Trophoblast cell (in vitro differentiated cells and primary cell): ENCODE data around the gene ASTN1.

Source experiments
- DNase-seq, 2 donors: peaks; one replicate each; pipeline ENCODE4 v3.0.0-alpha.2; 2016
- H2AFZ ChIP-seq: 2 replicates; pipeline ENCODE4 v1.6.1; 2013; ENCODE audit warnings: low read length, moderate library complexity, mild to moderate bottlenecking; ENCODE audit not compliant: insufficient read depth, poor library complexity
- H2AK5ac ChIP-seq: 2 replicates; pipeline ENCODE4 v1.6.1; 2013; ENCODE audit warnings: mild to moderate bottlenecking, low read length
- H2BK120ac ChIP-seq: 2 replicates; pipeline ENCODE4 v1.6.1; 2013; ENCODE audit warnings: low read length, mild to moderate bottlenecking, moderate library complexity; ENCODE audit not compliant: insufficient read depth, poor library complexity
- H2BK12ac ChIP-seq: 2 replicates; pipeline ENCODE4 v1.6.1; 2013; ENCODE audit warnings: mild to moderate bottlenecking, low read length, moderate library complexity
- H2BK5ac ChIP-seq: 2 replicates; pipeline ENCODE4 v1.6.1; 2013; ENCODE audit warnings: low read length, low read depth, moderate library complexity, mild to moderate bottlenecking; ENCODE audit not compliant: poor library complexity
- H3K14ac ChIP-seq: 2 replicates; pipeline ENCODE4 v1.6.1; 2013; ENCODE audit warnings: mild to moderate bottlenecking, low read length
- H3K18ac ChIP-seq: 2 replicates; pipeline ENCODE4 v1.6.1; 2013; ENCODE audit warnings: mild to moderate bottlenecking, low read length
- H3K23ac ChIP-seq: 2 replicates; pipeline ENCODE4 v1.6.1; 2013; ENCODE audit warnings: low read length
- H3K27ac ChIP-seq: 2 replicates; pipeline ENCODE4 v1.5.1; 2013; ENCODE audit warnings: low read depth, mild to moderate bottlenecking, inconsistent platforms, low read length, moderate library complexity
- H3K27me3 ChIP-seq: 2 replicates; pipeline ENCODE4 v1.6.1; 2013; ENCODE audit warnings: inconsistent platforms, mild to moderate bottlenecking, low read length, moderate library complexity; ENCODE audit not compliant: insufficient read depth
- H3K36me3 ChIP-seq, 2 experiments: 1 replicate in 1 of 2; 2 replicates in 1 of 2; pipeline ENCODE4 v1.6.1; 2013; ENCODE audit warnings: low read length in 2 of 2, mild to moderate bottlenecking in 2 of 2, moderate library complexity in 1 of 2; ENCODE audit not compliant: insufficient read depth in 2 of 2, control insufficient read depth in 1 of 2
- H3K4ac ChIP-seq: 2 replicates; pipeline ENCODE4 v1.6.1; 2013; ENCODE audit warnings: low read depth, mild to moderate bottlenecking, low read length, moderate library complexity
- H3K4me1 ChIP-seq, 2 experiments: 1 replicate in 1 of 2; 2 replicates in 1 of 2; pipeline ENCODE4 v1.6.1; 2013; ENCODE audit warnings: low read length in 2 of 2, mild to moderate bottlenecking in 2 of 2, moderate library complexity in 1 of 2; ENCODE audit not compliant: insufficient read depth in 2 of 2, control insufficient read depth in 1 of 2
- H3K4me2 ChIP-seq: 2 replicates; pipeline ENCODE4 v1.6.1; 2013; ENCODE audit warnings: inconsistent platforms, mild to moderate bottlenecking, low read length, moderate library complexity
- H3K4me3 ChIP-seq: 2 replicates; pipeline ENCODE4 v1.5.1; 2013; ENCODE audit warnings: mild to moderate bottlenecking, low read depth, low read length, inconsistent platforms
- H3K79me1 ChIP-seq: one replicate; pipeline ENCODE4 v1.6.1; 2013; ENCODE audit warnings: low read length
- H3K79me2 ChIP-seq: 2 replicates; pipeline ENCODE4 v1.6.1; 2013; ENCODE audit warnings: low read length, mild to moderate bottlenecking; ENCODE audit not compliant: control insufficient read depth, insufficient read depth, poor library complexity
- H3K9ac ChIP-seq: 2 replicates; pipeline ENCODE4 v1.6.1; 2013; ENCODE audit warnings: mild to moderate bottlenecking, low read length
- H3K9me3 ChIP-seq: 2 replicates; pipeline ENCODE4 v1.6.1; 2013; ENCODE audit warnings: low read depth, mild to moderate bottlenecking, control low read depth, inconsistent platforms, low read length; ENCODE audit not compliant: insufficient read depth
- H4K12ac ChIP-seq: 2 replicates; pipeline ENCODE4 v1.6.1; 2013; ENCODE audit warnings: low read depth, mild to moderate bottlenecking, low read length, moderate library complexity
- H4K8ac ChIP-seq: 2 replicates; pipeline ENCODE4 v1.6.1; 2013; ENCODE audit warnings: low read depth, mild to moderate bottlenecking, low read length, moderate library complexity
- H4K91ac ChIP-seq: one replicate; pipeline ENCODE4 v1.6.1; 2013; ENCODE audit warnings: low read depth, mild to moderate bottlenecking, low read length, moderate library complexity
- WGBS: extraction: QIAGEN DNeasy Blood & Tissue Kit; methylation state at CpG from one replicate; pipeline ENCODE4 v1.1.7; 2013; ENCODE audit warnings: missing lambda C conversion rate; ENCODE audit not compliant: insufficient read length, insufficient coverage; ENCODE audit errors: extremely low coverage; 5-methylcytosine and 5-hydroxymethylcytosine counted together

ASTN1 gene

DNA sequence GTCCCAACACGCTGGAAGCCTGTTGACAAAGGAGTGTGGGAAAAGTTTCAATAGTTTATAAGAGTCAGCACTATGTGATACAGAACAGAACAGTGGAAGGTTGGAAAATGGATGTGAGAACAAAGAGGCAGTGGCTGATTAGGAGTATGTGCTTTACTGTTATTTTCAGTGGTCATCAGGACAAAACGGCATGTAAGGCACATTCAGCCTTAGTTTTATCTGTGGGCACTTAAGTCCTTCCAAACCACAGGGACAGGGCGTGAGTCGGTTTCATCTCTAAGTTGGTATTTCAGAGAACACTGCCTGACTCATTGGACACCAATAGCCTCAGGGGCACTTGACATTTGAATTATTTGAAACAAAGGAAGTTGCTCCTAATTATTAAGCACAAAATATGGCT, 306.9 kb downstream of the ASTN1 start:
- no peaks in the 10 kb centered on the region for H3K36me3 ChIP-seq
- H3K27me3 ChIP-seq = no peaks in the 10 kb centered on the region
- H4K12ac ChIP-seq = no peak overlapping the region
- no peak overlapping the region for H3K4me3 ChIP-seq
- no peak overlapping the region for H4K91ac ChIP-seq
- H3K9me3 ChIP-seq = no peaks in the 10 kb centered on the region
- peaks cover 7% of the 10 kb centered on the region for H3K79me1 ChIP-seq
- no peak overlapping the region for H3K4me2 ChIP-seq
- WGBS = no CpG with 5 or more reads among the region's 4 CpGs
- no peak overlapping the region for H4K8ac ChIP-seq
- no peak overlapping the region for H2AFZ ChIP-seq
- no peak overlapping the region for H3K14ac ChIP-seq
- no peak overlapping the region for H2BK120ac ChIP-seq
- no peak overlapping the region for H2BK5ac ChIP-seq
- peak in 1 of 2 donors; percentile 52 for DNase-seq
- H3K18ac ChIP-seq = no peak overlapping the region
- H2AK5ac ChIP-seq = no peak overlapping the region
- H3K4ac ChIP-seq = no peak overlapping the region
- no peak overlapping the region for H3K27ac ChIP-seq
- H2BK12ac ChIP-seq = no peak overlapping the region
- H3K9ac ChIP-seq = no peak overlapping the region
- H3K23ac ChIP-seq = no peak overlapping the region
- no peaks in the 10 kb centered on the region for H3K79me2 ChIP-seq
- peaks cover 13 to 19% of the 10 kb centered on the region in 2 experiments for H3K4me1 ChIP-seq

DNA sequence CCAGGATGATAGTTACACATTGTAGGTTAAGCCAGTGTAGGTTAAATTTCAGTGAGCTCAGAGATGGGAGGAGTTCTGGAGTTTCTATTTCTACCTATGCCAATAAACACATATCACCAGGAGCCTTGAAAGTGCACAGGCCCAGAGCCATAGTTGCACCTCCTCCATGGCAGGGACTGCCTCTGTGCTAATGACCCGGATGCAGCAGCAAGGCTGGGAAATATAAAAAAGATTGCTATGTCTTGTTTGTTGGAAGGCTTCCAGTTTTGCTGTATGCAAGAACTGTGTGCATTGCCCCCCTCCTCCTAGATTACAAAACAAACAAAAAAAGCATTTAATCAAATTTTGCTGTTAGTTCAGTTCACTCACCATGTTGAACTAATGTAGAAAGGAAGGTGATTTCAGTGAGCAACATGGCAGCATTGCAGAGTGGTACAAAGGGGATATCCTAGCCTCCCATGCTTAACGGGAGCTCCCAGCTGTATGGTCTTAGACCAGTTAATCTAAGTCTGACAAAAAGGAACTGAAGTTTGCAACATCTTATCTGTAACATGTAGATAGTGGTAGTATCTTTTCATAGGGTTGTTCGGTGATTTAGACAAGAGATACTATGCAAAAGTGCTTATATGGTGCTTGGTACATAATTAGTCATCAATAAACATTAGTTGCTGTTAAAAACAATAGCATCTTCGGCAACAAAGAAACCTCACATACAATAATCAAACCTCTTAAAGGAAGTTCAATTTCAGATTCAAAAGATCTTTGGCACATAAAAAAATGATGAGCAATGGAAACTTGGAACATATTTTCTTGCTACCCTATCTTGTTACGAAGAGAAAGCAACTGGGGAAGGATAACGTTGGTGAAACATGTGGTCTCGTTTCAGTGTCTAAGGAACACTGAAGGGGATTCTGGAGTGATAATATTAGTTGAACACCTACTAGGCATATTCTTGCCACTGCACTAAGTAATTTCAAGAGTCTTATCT, 309.5 kb downstream of the ASTN1 start:
- Histone ChIP-seq H2BK12ac (peak overlapping the region; percentile 68), H3K79me1 (peaks cover 11% of the 10 kb centered on the region), H3K27me3 (no peaks in the 10 kb centered on the region), H3K36me3 (no peaks in the 10 kb centered on the region), H3K4me2 (no peak overlapping the region), H4K12ac (no peak overlapping the region), H3K79me2 (no peaks in the 10 kb centered on the region), H2BK5ac (no peak overlapping the region), H3K14ac (no peak overlapping the region), H3K4me3 (no peak overlapping the region), H3K9me3 (no peaks in the 10 kb centered on the region), H3K18ac (no peak overlapping the region), H4K91ac (peak overlapping the region; percentile 1), H4K8ac (no peak overlapping the region), H3K23ac (no peak overlapping the region), H3K4me1 (peaks cover 16 to 25% of the 10 kb centered on the region in 2 experiments), H2AK5ac (no peak overlapping the region), H3K9ac (no peak overlapping the region), H3K27ac (no peak overlapping the region), H2AFZ (no peak overlapping the region), H2BK120ac (no peak overlapping the region), H3K4ac (no peak overlapping the region)
- DNase-seq = no peak
- WGBS = no CpG with 5 or more reads among the region's 7 CpGs

DNA sequence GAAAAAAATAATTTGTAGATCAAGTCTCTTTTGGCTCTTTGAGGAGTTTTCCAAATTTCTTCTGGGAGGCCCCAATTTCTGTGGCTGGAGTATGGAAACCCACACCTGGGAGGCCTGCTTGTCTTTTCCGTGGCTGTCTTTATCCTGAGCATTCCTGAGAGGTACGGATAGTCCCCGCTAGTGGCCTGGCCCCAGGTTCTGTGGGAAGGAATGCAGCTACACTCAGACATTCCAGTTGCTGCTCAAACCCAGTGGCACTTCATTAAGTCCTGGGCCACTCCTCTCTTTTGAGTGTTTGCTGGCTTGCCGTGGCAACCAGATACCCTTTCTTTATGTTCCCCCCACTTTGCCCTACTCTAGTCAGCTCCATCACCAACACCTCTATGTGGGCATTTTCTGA, 310.4 kb downstream of the ASTN1 start:
- Histone ChIP-seq H3K36me3 (no peaks in the 10 kb centered on the region), H2AFZ (no peak overlapping the region), H3K9ac (no peak overlapping the region), H2BK12ac (peak overlapping the region; percentile 42), H3K4me2 (no peak overlapping the region), H3K4me3 (no peak overlapping the region), H2AK5ac (no peak overlapping the region), H3K4ac (no peak overlapping the region), H3K79me1 (peaks cover 12% of the 10 kb centered on the region), H3K9me3 (no peaks in the 10 kb centered on the region), H3K23ac (no peak overlapping the region), H3K18ac (no peak overlapping the region), H3K27me3 (no peaks in the 10 kb centered on the region), H4K91ac (peak overlapping the region; percentile 1), H3K79me2 (no peaks in the 10 kb centered on the region), H3K27ac (peak overlapping the region; percentile 51), H4K12ac (no peak overlapping the region), H2BK5ac (no peak overlapping the region), H4K8ac (no peak overlapping the region), H3K14ac (no peak overlapping the region), H2BK120ac (no peak overlapping the region), H3K4me1 (peaks cover 16 to 25% of the 10 kb centered on the region in 2 experiments)
- no CpG with 5 or more reads among the region's 4 CpGs for whole genome bisulfite sequencing
- DNase-seq = peak in 1 of 2 donors; percentile 23

DNA sequence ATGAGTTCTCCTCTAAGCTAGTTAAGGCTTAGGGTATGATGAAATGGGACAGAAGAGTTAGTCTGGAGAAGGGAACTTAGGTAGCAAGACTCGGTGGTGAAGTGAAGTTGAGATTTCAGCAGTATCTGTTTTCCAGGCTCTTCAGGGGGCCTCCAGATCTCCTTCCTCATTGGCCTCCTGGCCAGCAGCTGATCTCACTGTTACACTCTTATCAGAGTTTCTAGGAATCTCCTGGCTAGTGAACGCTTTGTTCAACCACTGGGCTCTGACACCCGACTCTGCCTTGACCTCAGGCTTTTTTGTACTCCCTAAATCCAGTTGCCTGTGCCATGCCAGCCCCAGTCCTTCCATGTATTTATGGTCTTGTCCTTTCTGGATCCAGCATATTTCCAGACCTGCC, 311.0 kb downstream of the ASTN1 start:
- H2AFZ ChIP-seq = no peak overlapping the region
- peaks cover 14% of the 10 kb centered on the region for H3K79me1 ChIP-seq
- H3K79me2 ChIP-seq = no peaks in the 10 kb centered on the region
- no peak for DNase-seq
- H3K27me3 ChIP-seq = no peaks in the 10 kb centered on the region
- peak overlapping the region; percentile 38 for H4K91ac ChIP-seq
- H3K36me3 ChIP-seq = no peaks in the 10 kb centered on the region
- no peak overlapping the region for H3K4me2 ChIP-seq
- no peak overlapping the region for H4K12ac ChIP-seq
- no peak overlapping the region for H3K4me3 ChIP-seq
- peak overlapping the region; percentile 71 for H2BK5ac ChIP-seq
- no peak overlapping the region for H3K18ac ChIP-seq
- H3K9me3 ChIP-seq = no peaks in the 10 kb centered on the region
- H4K8ac ChIP-seq = no peak overlapping the region
- H2BK12ac ChIP-seq = peak overlapping the region; percentile 24
- no CpG with 5 or more reads among the region's 3 CpGs for WGBS
- H3K4ac ChIP-seq = peak overlapping the region; percentile 2
- H3K9ac ChIP-seq = no peak overlapping the region
- no peak overlapping the region for H3K23ac ChIP-seq
- H3K4me1 ChIP-seq = peaks cover 16 to 25% of the 10 kb centered on the region in 2 experiments
- peak overlapping the region; percentile 9 for H3K14ac ChIP-seq
- H3K27ac ChIP-seq = peak overlapping the region; percentile 51
- peak overlapping the region; percentile 34 for H2BK120ac ChIP-seq
- H2AK5ac ChIP-seq = peak overlapping the region; percentile 9
